Esophagus squamous epithelium (tissue), 4 donors: ENCODE measurements around the gene CANT1.

Experiments used
- POLR2A ChIP-seq, 4 donors: fragments of 450-650 bp; IDR thresholded peaks; one replicate each; pipeline ENCODE4 v1.6.1; 2017; ENCODE audit warnings: antibody characterized with exemption in 4 of 4, mild to moderate bottlenecking in 4 of 4, moderate library complexity in 3 of 4
- TF ChIP-seq, protein P1 (sequence below), 6 experiments: fragments of 450-650 bp in 4 of 6; fragments of 200-600 bp in 2 of 6; sonication (generic) in 2 of 6; IDR thresholded peaks; one replicate each; pipeline ENCODE4 v1.5.1; 2016 to 2019; ENCODE audit warnings: antibody characterized with exemption in 6 of 6, mild to moderate bottlenecking in 4 of 6, moderate library complexity in 4 of 6

DNA sequence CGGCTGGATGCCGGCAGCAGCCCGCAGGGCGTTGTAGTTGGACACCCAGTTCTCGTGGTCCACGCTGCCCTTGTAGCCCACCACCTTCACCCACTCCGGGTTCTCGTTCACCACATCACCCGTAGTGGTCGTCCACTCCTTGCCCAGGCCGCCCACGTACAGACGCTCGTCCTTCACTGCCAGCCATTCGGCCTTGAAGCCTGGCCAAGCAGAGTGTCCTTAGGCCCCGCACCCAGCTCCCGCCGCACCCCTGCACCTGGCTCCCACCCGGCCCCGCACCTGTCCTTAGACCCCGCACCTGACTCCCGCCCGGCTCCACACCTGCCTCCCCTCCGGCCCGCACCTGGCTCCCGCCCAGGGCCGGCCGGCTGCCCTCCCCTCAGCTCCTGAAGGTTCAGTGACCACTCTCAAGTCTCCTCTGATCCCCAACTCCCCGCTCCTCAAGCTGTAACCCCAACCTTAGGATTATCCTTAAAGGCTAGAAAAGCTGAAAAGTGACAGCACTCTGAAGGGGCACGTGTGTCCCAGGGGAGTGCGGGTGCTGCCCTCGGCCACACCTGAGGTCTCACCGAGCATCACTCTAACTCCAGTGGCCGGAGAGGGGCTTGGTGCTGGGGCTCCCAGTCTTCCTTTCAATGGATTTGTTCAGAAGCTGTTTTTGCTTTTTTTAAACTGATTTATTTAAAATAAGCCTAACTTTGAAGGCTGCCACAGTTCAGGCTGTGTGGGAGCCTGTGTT lies 14.4 kb downstream of the CANT1 start:
- TF ChIP-seq, protein P1, sequence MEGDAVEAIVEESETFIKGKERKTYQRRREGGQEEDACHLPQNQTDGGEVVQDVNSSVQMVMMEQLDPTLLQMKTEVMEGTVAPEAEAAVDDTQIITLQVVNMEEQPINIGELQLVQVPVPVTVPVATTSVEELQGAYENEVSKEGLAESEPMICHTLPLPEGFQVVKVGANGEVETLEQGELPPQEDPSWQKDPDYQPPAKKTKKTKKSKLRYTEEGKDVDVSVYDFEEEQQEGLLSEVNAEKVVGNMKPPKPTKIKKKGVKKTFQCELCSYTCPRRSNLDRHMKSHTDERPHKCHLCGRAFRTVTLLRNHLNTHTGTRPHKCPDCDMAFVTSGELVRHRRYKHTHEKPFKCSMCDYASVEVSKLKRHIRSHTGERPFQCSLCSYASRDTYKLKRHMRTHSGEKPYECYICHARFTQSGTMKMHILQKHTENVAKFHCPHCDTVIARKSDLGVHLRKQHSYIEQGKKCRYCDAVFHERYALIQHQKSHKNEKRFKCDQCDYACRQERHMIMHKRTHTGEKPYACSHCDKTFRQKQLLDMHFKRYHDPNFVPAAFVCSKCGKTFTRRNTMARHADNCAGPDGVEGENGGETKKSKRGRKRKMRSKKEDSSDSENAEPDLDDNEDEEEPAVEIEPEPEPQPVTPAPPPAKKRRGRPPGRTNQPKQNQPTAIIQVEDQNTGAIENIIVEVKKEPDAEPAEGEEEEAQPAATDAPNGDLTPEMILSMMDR (IDR thresholded peaks at IDR 0.05) = no peak
- no peak for TF ChIP-seq POLR2A (IDR thresholded peaks at IDR 0.05)
